ENCODE data around the gene RUSC1.

DNA sequence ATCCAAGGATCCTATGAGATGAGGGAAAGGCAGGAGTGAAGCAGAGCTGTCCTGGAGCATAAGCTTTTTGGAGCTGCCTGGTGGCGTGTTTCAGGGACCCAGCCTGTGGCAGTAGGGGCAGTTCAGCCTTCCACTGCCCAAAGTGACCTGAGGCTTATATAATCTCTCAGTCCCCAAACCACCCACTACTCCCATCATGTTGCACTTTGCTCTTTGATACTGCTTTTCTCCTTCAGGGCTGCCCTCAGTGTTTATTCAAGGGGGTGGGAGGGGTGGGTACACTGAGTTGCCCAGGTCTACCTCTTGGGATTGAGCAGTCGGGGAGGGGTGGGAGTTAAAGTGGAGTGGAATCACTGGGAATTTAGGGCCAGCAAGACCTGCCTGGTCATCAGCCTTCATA, 34.1 kb upstream of the RUSC1 start:
- no peak for TF ChIP-seq EZH2 (IDR thresholded peaks at IDR 0.05; ENCODE audit: low read length, unreplicated experiment)
- TF ChIP-seq, protein P1, sequence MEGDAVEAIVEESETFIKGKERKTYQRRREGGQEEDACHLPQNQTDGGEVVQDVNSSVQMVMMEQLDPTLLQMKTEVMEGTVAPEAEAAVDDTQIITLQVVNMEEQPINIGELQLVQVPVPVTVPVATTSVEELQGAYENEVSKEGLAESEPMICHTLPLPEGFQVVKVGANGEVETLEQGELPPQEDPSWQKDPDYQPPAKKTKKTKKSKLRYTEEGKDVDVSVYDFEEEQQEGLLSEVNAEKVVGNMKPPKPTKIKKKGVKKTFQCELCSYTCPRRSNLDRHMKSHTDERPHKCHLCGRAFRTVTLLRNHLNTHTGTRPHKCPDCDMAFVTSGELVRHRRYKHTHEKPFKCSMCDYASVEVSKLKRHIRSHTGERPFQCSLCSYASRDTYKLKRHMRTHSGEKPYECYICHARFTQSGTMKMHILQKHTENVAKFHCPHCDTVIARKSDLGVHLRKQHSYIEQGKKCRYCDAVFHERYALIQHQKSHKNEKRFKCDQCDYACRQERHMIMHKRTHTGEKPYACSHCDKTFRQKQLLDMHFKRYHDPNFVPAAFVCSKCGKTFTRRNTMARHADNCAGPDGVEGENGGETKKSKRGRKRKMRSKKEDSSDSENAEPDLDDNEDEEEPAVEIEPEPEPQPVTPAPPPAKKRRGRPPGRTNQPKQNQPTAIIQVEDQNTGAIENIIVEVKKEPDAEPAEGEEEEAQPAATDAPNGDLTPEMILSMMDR (conservative IDR thresholded peaks at IDR 0.05; ENCODE audit: low read depth, low read length): no peak
